Stimulated activated CD8-positive, alpha-beta memory T cell treated with anti-CD3 and anti-CD28 coated beads, Interleukin-15, amount 100 ng/mL, for 24 hours (primary cell): ENCODE measurements around the gene MUC5AC.
"Not testable (repeated sequence)": the region's sequence is repeated elsewhere in the genome, so short reads cannot be mapped to it uniquely, and the experiment has no call there.

Experiments
- DNase-seq: peaks from one replicate; pipeline ENCODE4 v3.0.0-alpha.2; 2020; ENCODE audit warnings: low read depth

The MUC5AC gene

GRCh38 chr11:1237128-1237580 lies 79.4 kb downstream of the MUC5AC start:
- DNase-seq, result no peak

- DNase-seq, result no peak
Measured at GRCh38 chr11:1237851-1238250, 80.1 kb downstream of the MUC5AC start.

GRCh38 chr11:1238767-1239595 lies 81.2 kb downstream of the MUC5AC start:
- no peak for DNase-seq

GRCh38 chr11:1239596-1240205 lies 81.9 kb downstream of the MUC5AC start:
- no peak for DNase-seq

- no peak for DNase-seq
Measured at GRCh38 chr11:1240771-1241170, 83.0 kb downstream of the MUC5AC start.

- DNase-seq, result no peak
Measured at GRCh38 chr11:1241706-1242105, 84.0 kb downstream of the MUC5AC start.

- no peak for DNase-seq
Measured at GRCh38 chr11:1242289-1242688, 84.5 kb downstream of the MUC5AC start.

- DNase-seq, result not testable (repeated sequence)
Measured at GRCh38 chr11:1242751-1243150, 85.0 kb downstream of the MUC5AC start.

GRCh38 chr11:1243521-1243920 lies 85.8 kb downstream of the MUC5AC start:
- DNase-seq, result not testable (repeated sequence)

GRCh38 chr11:1244557-1244956 lies 86.8 kb downstream of the MUC5AC start:
- DNase-seq, result not testable (repeated sequence)

GRCh38 chr11:1245717-1246116 lies 88.0 kb downstream of the MUC5AC start:
- not testable (repeated sequence) for DNase-seq

GRCh38 chr11:1246301-1246700 lies 88.5 kb downstream of the MUC5AC start:
- not testable (repeated sequence) for DNase-seq

GRCh38 chr11:1247026-1247425 lies 89.3 kb downstream of the MUC5AC start:
- not testable (repeated sequence) for DNase-seq

- not testable (repeated sequence) for DNase-seq
Measured at GRCh38 chr11:1248951-1249350, 91.2 kb downstream of the MUC5AC start.

- DNase-seq, result not testable (repeated sequence)
Measured at GRCh38 chr11:1250411-1250810, 92.7 kb downstream of the MUC5AC start.
